K562 (cell line): ENCODE measurements around the gene IGSF3. TPM values are rescaled to one million over a fixed set of nuclear protein-coding genes. Genes with fewer than 3 reads are reported as not detected.

Experiments
- CC2D1A ChIP-seq: fragments of 450-650 bp; IDR thresholded peaks from 2 replicates; pipeline ENCODE4 v1.6.1; 2017; ENCODE audit warnings: mild to moderate bottlenecking
- CSDE1 ChIP-seq, 2 experiments: fragments of 450-650 bp; IDR thresholded peaks; 2 replicates each; pipeline ENCODE4 v1.6.1; 2016; ENCODE audit warnings: mild to moderate bottlenecking in 1 of 2
- FOXK1 ChIP-seq: sonication (generic); formaldehyde crosslinking; IDR thresholded peaks from 2 replicates; pipeline ENCODE4 v1.8.0; 2022; ENCODE audit warnings: missing genetic modification reagents, mild to moderate bottlenecking, borderline replicate concordance
- GATAD2B ChIP-seq: fragments of 450-650 bp; IDR thresholded peaks from 2 replicates; pipeline ENCODE4 v1.6.1; 2017; ENCODE audit warnings: mild to moderate bottlenecking, borderline replicate concordance
- NR2C2 ChIP-seq, 2 experiments: fragments of 200-800 bp in 1 of 2; sonication (Bioruptor generic) in 1 of 2; sonication (generic) in 1 of 2; formaldehyde crosslinking in 1 of 2; IDR thresholded peaks; 2 replicates each; pipeline versions ENCODE4 v1.6.1 to v1.8.0; 2016 to 2022; ENCODE audit warnings: mild to moderate bottlenecking in 1 of 2, missing compliant biosample characterization in 1 of 2, missing genetic modification characterization in 1 of 2, missing genetic modification reagents in 1 of 2
- NR3C1 ChIP-seq: sonication (generic); formaldehyde crosslinking; IDR thresholded peaks from 2 replicates; pipeline ENCODE4 v1.8.1; 2022; ENCODE audit warnings: missing genetic modification reagents
- PHTF2 ChIP-seq: fragments of 250-450 bp; sonication (Bioruptor Pico); IDR thresholded peaks from 2 replicates; pipeline ENCODE4 v1.5.0; 2021; ENCODE audit warnings: mild to moderate bottlenecking
- POU5F1 ChIP-seq: fragments of 150-350 bp; IDR thresholded peaks from 2 replicates; pipeline ENCODE4 v1.6.1; 2014; ENCODE audit warnings: borderline replicate concordance, low read length, low read depth, mild to moderate bottlenecking; ENCODE audit not compliant: partially characterized antibody
- PYGO2 ChIP-seq: fragments of 450-650 bp; IDR thresholded peaks from 2 replicates; pipeline ENCODE4 v1.6.1; 2016; ENCODE audit warnings: mild to moderate bottlenecking, missing genetic modification characterization, moderate library complexity, missing compliant biosample characterization
- SMAD3 ChIP-seq: fragments of 450-650 bp; formaldehyde crosslinking; conservative IDR thresholded peaks from 2 replicates; pipeline ENCODE4 v1.4.0; 2020; ENCODE audit warnings: mild to moderate bottlenecking
- TAF1 ChIP-seq: IDR thresholded peaks from 2 replicates; pipeline ENCODE4 v1.6.1; 2011; ENCODE audit warnings: mild to moderate bottlenecking, low read length, moderate library complexity; ENCODE audit not compliant: insufficient read depth, control insufficient read depth, severe bottlenecking; ENCODE audit errors: extremely low read depth
- ZNF347 ChIP-seq: fragments of 450-650 bp; formaldehyde crosslinking; IDR thresholded peaks from 2 replicates; pipeline ENCODE4 v1.4.0; 2020; ENCODE audit warnings: low read depth, mild to moderate bottlenecking, moderate library complexity
- ZNF644 ChIP-seq: fragments of 200-800 bp; sonication (Bioruptor generic); IDR thresholded peaks from 2 replicates; pipeline ENCODE4 v1.6.1; 2016; ENCODE audit warnings: low read depth, missing genetic modification characterization, missing compliant biosample characterization
- polyA plus RNA-seq, 8 experiments: library from polyadenylated mRNA; depleted of rRNA in 4 of 8; stranded (reverse) in 5 of 8; unstranded in 3 of 8; fragments of >200 nt; fragmentation: Nextera tagmentation in 2 of 8; fragmentation: Illumina TruSeq in 1 of 8; extraction: Ambion mirVana in 2 of 8; extraction: Trizol in 1 of 8; gene quantifications; 2 replicates each; pipeline versions ENCODE4 v1.2.1 to v1.2.3, GENCODE V29; 2011 to 2014; ENCODE audit warnings: inconsistent platforms in 1 of 8, missing spikeins in 1 of 8
- total RNA-seq, 7 experiments: library from RNA; depleted of rRNA in 6 of 7; stranded (reverse); fragments of >200 nt in 6 of 7; fragmentation: Illumina TruSeq in 2 of 7; extraction: Trizol in 2 of 7; gene quantifications; 2 replicates each; pipeline versions ENCODE4 v1.2.1 to v1.2.3, GENCODE V29; 2011 to 2021; ENCODE audit warnings: low replicate concordance in 1 of 7
- TF ChIP-seq, protein P1 (sequence below): fragments of 450-650 bp; formaldehyde crosslinking; IDR thresholded peaks from 2 replicates; pipeline ENCODE4 v1.4.0; 2020; ENCODE audit warnings: mild to moderate bottlenecking, moderate library complexity
- TF ChIP-seq, protein P2 (sequence below), 2 experiments: IDR thresholded peaks; 2 replicates each; pipeline ENCODE4 v1.6.1; 2011; ENCODE audit warnings: borderline replicate concordance in 1 of 2, control low read depth in 1 of 2, low read depth in 1 of 2, low read length in 1 of 2, mild to moderate bottlenecking in 1 of 2, mixed read lengths in 1 of 2, moderate library complexity in 1 of 2; ENCODE audit not compliant: insufficient read depth in 1 of 2, insufficient read length in 1 of 2, poor library complexity in 1 of 2, severe bottlenecking in 1 of 2; ENCODE audit errors: extremely low read depth in 1 of 2
- TF ChIP-seq, protein P3 (sequence below): fragments of 450-650 bp; formaldehyde crosslinking; IDR thresholded peaks from 2 replicates; pipeline ENCODE4 v1.4.0; 2020; ENCODE audit warnings: mild to moderate bottlenecking, moderate library complexity
- TF ChIP-seq, protein P4 (sequence below): fragments of 450-650 bp; formaldehyde crosslinking; IDR thresholded peaks from 2 replicates; pipeline ENCODE4 v1.4.0; 2020; ENCODE audit warnings: mild to moderate bottlenecking

IGSF3 gene
- total and polyA plus RNA-seq, 9 of the 15 experiments (the other 6 are each of a cell fraction or from before 2014, with no cell fraction given): 1.1 to 15.0 (median 8.3) TPM

DNA sequence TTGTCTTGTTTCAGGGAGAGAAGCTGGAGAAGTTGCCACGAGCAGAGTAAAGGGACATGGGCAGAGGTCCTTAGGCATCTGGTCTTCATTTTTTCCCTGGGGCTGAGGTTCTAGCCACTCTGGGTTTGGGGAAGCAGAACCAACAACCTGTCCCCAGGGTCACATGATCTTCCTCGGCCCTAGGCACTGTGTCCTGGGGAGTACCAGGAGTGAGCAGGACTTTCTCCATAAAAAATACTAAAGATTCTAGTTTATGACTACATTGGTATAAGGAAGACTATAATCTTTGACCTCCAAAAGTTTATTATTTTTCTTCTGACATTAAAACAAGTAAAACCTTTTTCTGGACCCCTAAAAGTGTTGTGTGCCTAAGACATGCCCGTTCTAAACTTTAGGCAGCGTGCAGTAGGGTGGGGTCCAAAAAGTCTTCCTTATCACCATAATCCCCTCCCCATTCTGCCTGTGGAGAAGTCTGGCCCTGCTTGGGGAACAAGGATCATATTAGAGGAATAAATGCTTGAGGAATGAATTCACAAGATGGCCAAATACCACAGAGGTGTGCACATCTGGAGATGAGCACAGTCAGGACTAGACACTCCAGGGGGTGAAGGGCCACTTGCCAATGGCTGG, 19.3 kb upstream of the IGSF3 start (continued):
- TF ChIP-seq, protein P1, sequence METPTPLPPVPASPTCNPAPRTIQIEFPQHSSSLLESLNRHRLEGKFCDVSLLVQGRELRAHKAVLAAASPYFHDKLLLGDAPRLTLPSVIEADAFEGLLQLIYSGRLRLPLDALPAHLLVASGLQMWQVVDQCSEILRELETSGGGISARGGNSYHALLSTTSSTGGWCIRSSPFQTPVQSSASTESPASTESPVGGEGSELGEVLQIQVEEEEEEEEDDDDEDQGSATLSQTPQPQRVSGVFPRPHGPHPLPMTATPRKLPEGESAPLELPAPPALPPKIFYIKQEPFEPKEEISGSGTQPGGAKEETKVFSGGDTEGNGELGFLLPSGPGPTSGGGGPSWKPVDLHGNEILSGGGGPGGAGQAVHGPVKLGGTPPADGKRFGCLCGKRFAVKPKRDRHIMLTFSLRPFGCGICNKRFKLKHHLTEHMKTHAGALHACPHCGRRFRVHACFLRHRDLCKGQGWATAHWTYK (CRISPR knock-in tag): no peak
- TF ChIP-seq POU5F1 (no peak), FOXK1 (CRISPR knock-in tag) (peak; percentile 19; the same call in 1 of the 2 replicates), ZNF644 (peak; percentile 62), CSDE1 (IDR thresholded peaks at IDR 0.05) (no peak), PHTF2 (CRISPR knock-in tag) (no peak), GATAD2B (0 out of 2 replicates have a peak, but pooled peaks have one; percentile 24), PYGO2 (0 out of 2 replicates have a peak, but pooled peaks have one; percentile 4), TAF1 (no peak), CC2D1A (no peak), SMAD3 (peak; percentile 51; the same call in 1 of the 2 replicates), NR2C2 (CRISPR knock-in tag; IDR thresholded peaks at IDR 0.05) (no peak), NR2C2 (tag; IDR thresholded peaks at IDR 0.05) (no peak), ZNF347 (no peak), NR3C1 (CRISPR knock-in tag) (no peak)
- TF ChIP-seq, protein P2, sequence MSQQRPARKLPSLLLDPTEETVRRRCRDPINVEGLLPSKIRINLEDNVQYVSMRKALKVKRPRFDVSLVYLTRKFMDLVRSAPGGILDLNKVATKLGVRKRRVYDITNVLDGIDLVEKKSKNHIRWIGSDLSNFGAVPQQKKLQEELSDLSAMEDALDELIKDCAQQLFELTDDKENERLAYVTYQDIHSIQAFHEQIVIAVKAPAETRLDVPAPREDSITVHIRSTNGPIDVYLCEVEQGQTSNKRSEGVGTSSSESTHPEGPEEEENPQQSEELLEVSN (IDR thresholded peaks at IDR 0.05; ENCODE audit: borderline replicate concordance in 1 of 2, extremely low read depth in 1 of 2, insufficient read depth in 1 of 2, insufficient read length in 1 of 2, low read depth in 1 of 2, low read length in 1 of 2, poor library complexity in 1 of 2, severe bottlenecking in 1 of 2): no peak
- TF ChIP-seq, protein P3, sequence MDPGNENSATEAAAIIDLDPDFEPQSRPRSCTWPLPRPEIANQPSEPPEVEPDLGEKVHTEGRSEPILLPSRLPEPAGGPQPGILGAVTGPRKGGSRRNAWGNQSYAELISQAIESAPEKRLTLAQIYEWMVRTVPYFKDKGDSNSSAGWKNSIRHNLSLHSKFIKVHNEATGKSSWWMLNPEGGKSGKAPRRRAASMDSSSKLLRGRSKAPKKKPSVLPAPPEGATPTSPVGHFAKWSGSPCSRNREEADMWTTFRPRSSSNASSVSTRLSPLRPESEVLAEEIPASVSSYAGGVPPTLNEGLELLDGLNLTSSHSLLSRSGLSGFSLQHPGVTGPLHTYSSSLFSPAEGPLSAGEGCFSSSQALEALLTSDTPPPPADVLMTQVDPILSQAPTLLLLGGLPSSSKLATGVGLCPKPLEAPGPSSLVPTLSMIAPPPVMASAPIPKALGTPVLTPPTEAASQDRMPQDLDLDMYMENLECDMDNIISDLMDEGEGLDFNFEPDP (CRISPR knock-in tag): 0 out of 2 replicates have a peak, but pooled peaks have one; percentile 53
- TF ChIP-seq, protein P4, sequence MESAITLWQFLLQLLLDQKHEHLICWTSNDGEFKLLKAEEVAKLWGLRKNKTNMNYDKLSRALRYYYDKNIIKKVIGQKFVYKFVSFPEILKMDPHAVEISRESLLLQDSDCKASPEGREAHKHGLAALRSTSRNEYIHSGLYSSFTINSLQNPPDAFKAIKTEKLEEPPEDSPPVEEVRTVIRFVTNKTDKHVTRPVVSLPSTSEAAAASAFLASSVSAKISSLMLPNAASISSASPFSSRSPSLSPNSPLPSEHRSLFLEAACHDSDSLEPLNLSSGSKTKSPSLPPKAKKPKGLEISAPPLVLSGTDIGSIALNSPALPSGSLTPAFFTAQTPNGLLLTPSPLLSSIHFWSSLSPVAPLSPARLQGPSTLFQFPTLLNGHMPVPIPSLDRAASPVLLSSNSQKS: no peak; the same call in 1 of the 2 replicates
